ENCODE results near the gene NFKBIB. TPM values are rescaled to one million over a fixed set of nuclear protein-coding genes. Genes with fewer than 3 reads are reported as not detected.
A peak's percentile ranks its signal among the peaks of the same experiment; 100 is the strongest.
"Not testable (repeated sequence)": the region's sequence is repeated elsewhere in the genome, so short reads cannot be mapped to it uniquely, and the experiment has no call there.

The NFKBIB gene
- total RNA-seq, 4 donors from 2014 or later, result 6.2 to 53.9 (median 29.4) TPM

DNA sequence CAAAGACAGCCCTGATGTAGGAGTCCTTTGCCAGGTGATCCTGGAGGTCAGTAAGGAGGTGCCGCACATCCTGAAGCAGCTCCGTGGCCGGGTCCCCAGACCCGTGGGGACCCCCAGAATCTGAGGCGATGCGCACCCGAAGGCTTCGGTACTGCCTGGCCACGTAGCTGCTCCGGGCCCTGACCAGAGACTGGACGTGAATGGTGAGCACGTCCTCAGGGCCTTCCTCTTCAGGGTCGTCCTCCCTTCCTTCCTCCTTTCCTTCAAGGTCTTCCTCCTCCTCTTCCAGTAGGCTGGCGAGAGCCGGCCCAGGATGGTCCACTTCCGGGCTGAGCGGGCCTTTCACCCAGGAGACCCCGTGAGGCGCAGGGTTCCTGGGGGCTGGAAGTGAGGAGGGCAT, 29.2 kb upstream of the NFKBIB start:
- 92% methylated on average over 19 of the region's 19 CpGs; no CpG with 5 or more reads in 1 of the 2 donors for WGBS, 2 donors (ENCODE audit: low coverage in 1 of 2)
- TF ChIP-seq EP300 (IDR thresholded peaks at IDR 0.05; ENCODE audit: low read depth) (no peak), POLR2AphosphoS5 (IDR thresholded peaks at IDR 0.05) (no peak), POLR2A (IDR thresholded peaks at IDR 0.05) (no peak)
- TF ChIP-seq, protein P1, sequence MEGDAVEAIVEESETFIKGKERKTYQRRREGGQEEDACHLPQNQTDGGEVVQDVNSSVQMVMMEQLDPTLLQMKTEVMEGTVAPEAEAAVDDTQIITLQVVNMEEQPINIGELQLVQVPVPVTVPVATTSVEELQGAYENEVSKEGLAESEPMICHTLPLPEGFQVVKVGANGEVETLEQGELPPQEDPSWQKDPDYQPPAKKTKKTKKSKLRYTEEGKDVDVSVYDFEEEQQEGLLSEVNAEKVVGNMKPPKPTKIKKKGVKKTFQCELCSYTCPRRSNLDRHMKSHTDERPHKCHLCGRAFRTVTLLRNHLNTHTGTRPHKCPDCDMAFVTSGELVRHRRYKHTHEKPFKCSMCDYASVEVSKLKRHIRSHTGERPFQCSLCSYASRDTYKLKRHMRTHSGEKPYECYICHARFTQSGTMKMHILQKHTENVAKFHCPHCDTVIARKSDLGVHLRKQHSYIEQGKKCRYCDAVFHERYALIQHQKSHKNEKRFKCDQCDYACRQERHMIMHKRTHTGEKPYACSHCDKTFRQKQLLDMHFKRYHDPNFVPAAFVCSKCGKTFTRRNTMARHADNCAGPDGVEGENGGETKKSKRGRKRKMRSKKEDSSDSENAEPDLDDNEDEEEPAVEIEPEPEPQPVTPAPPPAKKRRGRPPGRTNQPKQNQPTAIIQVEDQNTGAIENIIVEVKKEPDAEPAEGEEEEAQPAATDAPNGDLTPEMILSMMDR (IDR thresholded peaks at IDR 0.05), result no peak
- Histone ChIP-seq H3K36me3 (no peaks in the 10 kb centered on the region), H3K27me3 (no peaks in the 10 kb centered on the region), H3K4me1 (peaks cover 0 to 19% (median 12%) of the 10 kb centered on the region in 4 donors), H3K4me3 (peak overlapping the region in 1 of 4 donors; percentile 41), H3K9me3 (no peaks in the 10 kb centered on the region), H3K27ac (peak overlapping the region in 1 of 4 donors; percentile 58)
- DNase-seq, result no peak
- in situ Hi-C loops (cut with MboI; ENCODE audit: low pct_ligation_motif_present in 1 of 4, low pct_unique_long_range_greater_than_20kb in 1 of 4, low sequenced_read_pairs in 3 of 4) (no loop called here), intact Hi-C loops (cut with DNase I; ENCODE audit: low total_unique reads) (no loop called here)

DNA sequence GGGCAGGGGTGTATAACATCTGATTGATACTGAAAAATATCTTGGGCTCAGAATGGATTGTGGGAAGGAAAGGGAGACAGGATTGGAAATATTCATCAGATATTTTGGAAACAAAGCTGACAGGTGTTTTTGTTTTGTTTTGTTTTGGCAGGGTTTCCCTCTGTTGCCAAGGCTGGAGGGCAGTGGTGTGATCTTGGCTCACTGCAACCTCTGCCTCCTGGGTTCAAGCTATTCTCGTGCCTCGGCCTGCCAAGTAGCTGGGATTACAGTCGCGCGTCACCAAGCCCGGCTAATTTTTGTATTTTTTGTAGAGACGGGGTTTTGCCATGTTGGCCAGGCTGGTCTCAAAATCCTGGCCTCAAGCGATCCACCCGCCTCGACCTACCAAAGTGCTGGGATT, 26.4 kb upstream of the NFKBIB start:
- H3K36me3 ChIP-seq; DNase-seq; intact Hi-C loops (cut with DNase I; ENCODE audit: low total_unique reads): not testable (repeated sequence)

DNA sequence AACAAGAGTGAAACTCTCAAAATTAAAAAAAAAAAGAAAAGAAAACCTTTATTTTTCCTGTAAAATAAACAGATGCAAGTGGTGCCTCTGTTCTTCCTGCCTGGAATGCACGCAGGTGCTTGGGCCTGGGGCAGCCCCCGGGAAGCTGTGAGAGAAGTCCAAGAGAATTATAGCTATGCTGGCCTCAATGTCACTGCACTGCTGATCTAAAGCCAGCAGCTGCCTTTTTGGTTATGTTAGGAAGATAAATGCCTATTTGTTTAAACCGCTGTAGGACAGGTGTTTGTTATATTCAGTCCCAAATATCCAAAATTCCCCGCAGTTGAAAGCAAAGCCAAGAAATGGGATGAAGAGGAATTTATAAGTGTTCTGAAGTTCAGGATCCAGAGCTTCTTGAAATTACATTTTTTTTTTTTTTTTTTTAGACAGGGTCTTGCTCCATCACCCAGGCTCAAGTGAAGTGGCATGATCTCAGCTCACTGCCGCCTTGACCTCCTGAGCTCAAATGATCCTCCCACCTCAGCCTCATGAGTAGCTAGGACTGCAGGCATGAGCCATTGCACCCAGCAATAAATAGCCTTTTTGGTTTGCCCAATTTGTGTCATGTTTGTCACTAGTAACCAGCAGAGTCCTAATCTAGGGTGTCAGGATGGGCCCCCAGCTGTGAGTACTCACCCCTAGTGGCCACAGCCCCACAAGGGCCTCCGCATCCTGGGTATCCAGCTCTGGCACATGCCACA, 23.9 kb upstream of the NFKBIB start:
- DNase-seq, result no peak
- H3K36me3 ChIP-seq, result no peaks in the 10 kb centered on the region
- peaks cover 5 to 20% (median 11%) of the 10 kb centered on the region in 4 donors for H3K4me1 ChIP-seq
- in situ Hi-C loops (cut with MboI; ENCODE audit: low pct_ligation_motif_present in 1 of 4, low pct_unique_long_range_greater_than_20kb in 1 of 4, low sequenced_read_pairs in 3 of 4), result no loop called here
- no peak overlapping the region for H3K4me3 ChIP-seq
- no peaks in the 10 kb centered on the region for H3K27me3 ChIP-seq
- no peak for TF ChIP-seq EP300 (IDR thresholded peaks at IDR 0.05; ENCODE audit: low read depth)
- no peak for TF ChIP-seq POLR2AphosphoS5 (IDR thresholded peaks at IDR 0.05)
- TF ChIP-seq, protein P1 (IDR thresholded peaks at IDR 0.05), result no peak
- TF ChIP-seq POLR2A (IDR thresholded peaks at IDR 0.05), result no peak
- WGBS, 2 donors (ENCODE audit: low coverage in 1 of 2), result 84 to 92% methylated on average over 2 to 6 of the region's 6 CpGs
- H3K27ac ChIP-seq, result no peak overlapping the region
- intact Hi-C loops (cut with DNase I; ENCODE audit: low total_unique reads), result no loop called here
- no peaks in the 10 kb centered on the region for H3K9me3 ChIP-seq

More for the DNA sequence above, 26.4 kb upstream of the NFKBIB start:
- H3K27ac ChIP-seq; H3K27me3 ChIP-seq; H3K9me3 ChIP-seq; in situ Hi-C loops (cut with MboI; ENCODE audit: low pct_ligation_motif_present in 1 of 4, low pct_unique_long_range_greater_than_20kb in 1 of 4, low sequenced_read_pairs in 3 of 4); H3K4me3 ChIP-seq: not testable (repeated sequence)
- H3K4me1 ChIP-seq, result peaks cover 5 to 31% (median 17%) of the 10 kb centered on the region in 4 donors
- WGBS, 2 donors (ENCODE audit: low coverage in 1 of 2), result 91% methylated on average over 10 of the region's 10 CpGs; no CpG with 5 or more reads in 1 of the 2 donors

GRCh38 chr19:38877781-38878574, 21.8 kb upstream of the NFKBIB start, which contains the start of gene RINL:
RINL (minus strand) TSS chr19:38878275; CDS start chr19:38876742, 1,533 bp downstream.
- intact Hi-C loops (cut with DNase I; ENCODE audit: low total_unique reads), result no loop called here
- H3K4me3 ChIP-seq, result peak within 1 kb of the TSS in 1 of 4 donors; percentile 8
- TF ChIP-seq POLR2A (IDR thresholded peaks at IDR 0.05) (no peak), POLR2AphosphoS5 (IDR thresholded peaks at IDR 0.05) (peak in 2 of 3 donors; percentile 31 to 38)

More at GRCh38 chr19:38877781-38878574, 21.8 kb upstream of the NFKBIB start, which contains the start of gene RINL:
- Histone ChIP-seq H3K27ac (peak within 1 kb of the TSS; percentile 56 to 79 (median 68)), H3K4me1 (peaks cover 5 to 20% (median 11%) of the 10 kb centered on the region in 4 donors), H3K9me3 (no peaks in the 10 kb centered on the region), H3K27me3 (no peaks in the 10 kb centered on the region), H3K36me3 (no peaks in the 10 kb centered on the region)
- 26 to 39% methylated on average over 3 to 11 of the region's 11 CpGs for WGBS, 2 donors (ENCODE audit: low coverage in 1 of 2)
- DNase-seq, result peak; percentile 71
- in situ Hi-C loops (cut with MboI; ENCODE audit: low pct_ligation_motif_present in 1 of 4, low pct_unique_long_range_greater_than_20kb in 1 of 4, low sequenced_read_pairs in 3 of 4), result no loop called here
